GM04503 (cell line): ENCODE results near the gene SOX4.

Source experiments
- DNase-seq: peaks from one replicate; pipeline ENCODE4 v3.0.0-alpha.2; 2012; ENCODE audit warnings: low read depth

The SOX4 gene

GRCh38 chr6:21594416-21595281, 1.1 kb downstream of the SOX4 start:
- DNase-seq = no peak

GRCh38 chr6:21595285-21596144, 2.0 kb downstream of the SOX4 start:
- no peak for DNase-seq

- no peak for DNase-seq
These were observed 2.8 kb downstream of the SOX4 start for GRCh38 chr6:21596145-21596948.

GRCh38 chr6:21596949-21597682, 3.6 kb downstream of the SOX4 start:
- DNase-seq = no peak

- DNase-seq = no peak
These were observed 4.5 kb downstream of the SOX4 start for GRCh38 chr6:21597801-21598673.

GRCh38 chr6:21598674-21599023, 5.1 kb downstream of the SOX4 start:
- DNase-seq = no peak

GRCh38 chr6:21599051-21599696, 5.6 kb downstream of the SOX4 start:
- DNase-seq = no peak

- no peak for DNase-seq
These were observed 7.9 kb downstream of the SOX4 start for GRCh38 chr6:21601339-21601923.

- DNase-seq = no peak
These were observed 8.4 kb downstream of the SOX4 start for GRCh38 chr6:21601932-21602390.

- DNase-seq = no peak
These were observed 9.8 kb downstream of the SOX4 start for GRCh38 chr6:21603082-21603952.

- DNase-seq = no peak
These were observed 10.5 kb downstream of the SOX4 start for GRCh38 chr6:21604081-21604480.

GRCh38 chr6:21605166-21605565, 11.6 kb downstream of the SOX4 start:
- DNase-seq = no peak

- no peak for DNase-seq
These were observed 15.1 kb downstream of the SOX4 start for GRCh38 chr6:21608601-21609000.

- DNase-seq = no peak
These were observed 16.4 kb downstream of the SOX4 start for GRCh38 chr6:21609881-21610329.

- DNase-seq = no peak
These were observed 16.8 kb downstream of the SOX4 start for GRCh38 chr6:21610341-21610740.

- no peak for DNase-seq
These were observed 17.9 kb downstream of the SOX4 start for GRCh38 chr6:21611485-21611884.

GRCh38 chr6:21612067-21612745, 18.7 kb downstream of the SOX4 start:
- DNase-seq = no peak

GRCh38 chr6:21613809-21614208, 20.3 kb downstream of the SOX4 start:
- no peak for DNase-seq
